NCI-H345 treated with DMSO at 0.1 percent for 48 hours (cell line): ENCODE measurements around the gene EML6.
"Not testable (repeated sequence)": the region's sequence is repeated elsewhere in the genome, so short reads cannot be mapped to it uniquely, and the experiment has no call there.

Experiments
- DNase-seq: peaks from one replicate; lab custom pipeline; 2025; ENCODE audit not compliant: unreplicated experiment; lab: John Stamatoyannopoulos, UW

EML6 gene

GRCh38 chr2:54979321-54980044, 256.0 kb downstream of the EML6 start:
- no peak for DNase-seq

- DNase-seq: no peak
Measured at GRCh38 chr2:54981385-54981784, 257.9 kb downstream of the EML6 start.

DNA sequence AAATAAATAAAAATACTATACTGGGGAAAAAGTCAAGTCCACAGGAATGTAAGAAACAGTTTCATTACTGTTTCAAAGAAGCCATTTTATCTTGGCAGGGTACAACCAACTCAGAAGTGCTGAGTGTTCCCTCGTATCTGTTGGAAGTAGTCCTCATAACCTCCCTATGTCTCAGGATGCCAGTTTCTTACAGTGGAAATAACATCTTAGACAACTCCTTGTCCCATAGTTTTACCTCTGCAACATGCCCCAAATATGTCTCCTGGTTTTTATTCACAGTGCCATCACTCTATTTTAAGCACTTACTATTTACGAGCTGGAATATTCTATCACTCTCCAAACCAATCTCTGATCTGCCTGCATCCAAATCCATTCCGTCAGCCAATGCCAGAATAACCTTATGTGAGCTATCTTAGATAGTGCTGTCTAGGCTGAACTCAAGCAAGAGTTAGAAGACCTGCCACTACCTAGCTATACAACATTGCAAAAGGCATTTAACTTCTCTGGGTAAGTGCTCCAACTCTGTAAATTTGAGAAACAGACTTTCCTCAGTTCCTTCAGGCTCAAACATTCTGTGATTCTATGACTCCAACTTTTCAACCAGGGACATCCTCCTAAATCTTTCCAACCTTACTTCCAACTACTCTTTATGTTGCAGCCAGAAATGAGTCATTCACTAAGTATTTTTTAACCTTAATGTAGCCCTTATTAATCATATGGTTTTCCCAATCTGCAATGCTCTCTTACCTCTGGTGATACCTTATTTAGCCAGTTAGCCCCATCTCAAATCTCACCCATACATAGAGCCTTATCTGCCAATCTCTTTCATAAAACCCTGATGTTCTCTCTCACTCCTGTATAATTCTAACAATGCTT, 260.1 kb downstream of the EML6 start:
- no peak for DNase-seq

DNA sequence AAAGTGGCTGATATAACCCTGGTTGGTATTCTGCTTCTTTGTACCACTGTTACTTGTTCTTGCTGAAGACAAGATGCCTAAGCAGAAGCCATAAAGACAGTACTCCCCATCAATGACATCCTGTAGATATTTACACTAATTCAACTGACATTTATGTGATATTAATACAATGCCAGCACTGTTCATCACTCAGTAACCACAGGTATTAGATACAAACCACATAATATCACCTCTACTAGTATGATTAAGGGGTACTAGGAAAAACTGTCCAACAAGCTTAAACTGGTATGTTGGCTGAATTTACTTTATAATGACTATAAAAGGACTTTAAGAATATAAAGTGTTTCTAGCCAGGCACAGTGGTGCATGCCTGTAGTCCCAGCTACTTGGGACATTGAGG, 261.0 kb downstream of the EML6 start:
- no peak for DNase-seq

GRCh38 chr2:54986264-54986663, 262.8 kb downstream of the EML6 start:
- DNase-seq: no peak

DNA sequence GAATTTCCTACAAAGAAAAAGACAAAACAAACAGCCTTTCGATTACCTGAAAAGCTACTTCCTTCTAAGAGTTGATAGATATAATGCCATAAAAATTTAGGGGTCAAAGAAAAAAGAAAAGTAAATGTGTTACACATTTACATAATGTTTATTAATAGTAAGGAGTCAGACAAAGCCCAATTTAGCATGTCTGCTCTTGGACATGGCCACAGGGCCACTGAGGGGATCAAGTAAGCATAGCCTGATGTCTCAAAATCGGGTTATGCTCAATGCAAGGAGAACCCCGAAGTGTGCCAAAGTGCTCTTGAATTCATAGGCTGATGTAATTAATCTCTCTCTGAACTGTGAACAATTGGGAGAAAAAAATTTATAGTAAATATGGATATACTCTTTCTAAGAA, 265.1 kb downstream of the EML6 start:
- no peak for DNase-seq

DNA sequence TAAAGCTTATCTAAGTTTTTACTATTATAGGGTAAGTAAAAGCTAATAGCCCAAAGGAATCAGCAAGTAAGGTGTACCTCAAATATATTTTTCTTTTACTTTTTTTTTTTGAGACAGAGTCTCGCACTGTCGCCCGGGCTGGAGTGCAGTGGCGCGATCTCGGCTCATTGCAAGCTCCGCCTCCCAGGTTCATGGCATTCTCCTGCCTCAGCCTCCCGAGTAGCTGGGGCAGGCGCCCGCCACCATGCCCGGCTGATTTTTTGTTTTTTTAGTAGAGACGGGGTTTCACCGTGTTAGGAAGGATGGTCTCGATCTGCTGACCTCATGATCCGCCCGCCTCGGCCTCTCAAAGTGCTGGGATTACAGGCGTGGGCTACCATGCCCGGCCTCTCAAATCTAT, 267.2 kb downstream of the EML6 start:
- not testable (repeated sequence) for DNase-seq

DNA sequence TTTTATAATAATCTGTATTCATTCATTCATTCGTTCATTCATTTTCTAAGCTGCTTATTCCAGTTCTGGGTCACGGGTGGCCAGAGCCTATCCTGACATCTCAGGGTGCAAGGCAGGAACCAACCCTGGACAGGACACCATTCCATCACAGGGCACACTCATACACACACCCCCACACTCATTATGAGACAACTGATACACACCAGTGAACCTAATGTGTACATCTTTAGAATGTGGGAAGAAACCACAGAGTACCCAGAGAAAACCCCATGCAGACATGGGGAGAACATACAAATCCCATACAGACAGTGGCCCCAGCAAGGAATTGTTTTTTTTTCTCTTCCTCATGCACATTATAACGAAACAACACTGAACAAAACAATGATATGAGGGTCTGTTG, 272.1 kb downstream of the EML6 start:
- no peak for DNase-seq

GRCh38 chr2:54997826-54998225, 274.4 kb downstream of the EML6 start:
- DNase-seq: no peak

GRCh38 chr2:54999182-54999581, 275.7 kb downstream of the EML6 start:
- DNase-seq: no peak

GRCh38 chr2:55000341-55000740, 276.9 kb downstream of the EML6 start:
- DNase-seq: no peak

DNA sequence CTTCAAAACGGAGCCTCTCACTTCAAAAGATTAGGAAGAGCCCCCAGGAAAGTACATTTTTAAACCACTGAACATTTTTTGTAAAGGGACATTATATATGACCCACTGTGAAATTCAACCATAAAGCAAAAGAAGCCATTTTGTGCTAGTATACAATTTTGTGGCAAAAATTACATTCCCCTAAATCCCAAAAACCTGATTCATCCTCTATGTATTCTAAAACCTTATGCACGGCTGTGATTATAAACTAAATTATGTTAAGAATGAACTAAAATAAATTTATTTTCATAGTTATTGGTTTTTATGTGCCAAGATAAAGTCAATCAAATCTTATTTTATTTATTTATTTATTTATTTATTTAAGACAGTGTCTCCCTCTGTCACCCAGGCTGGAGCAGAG, 278.3 kb downstream of the EML6 start:
- no peak for DNase-seq

DNA sequence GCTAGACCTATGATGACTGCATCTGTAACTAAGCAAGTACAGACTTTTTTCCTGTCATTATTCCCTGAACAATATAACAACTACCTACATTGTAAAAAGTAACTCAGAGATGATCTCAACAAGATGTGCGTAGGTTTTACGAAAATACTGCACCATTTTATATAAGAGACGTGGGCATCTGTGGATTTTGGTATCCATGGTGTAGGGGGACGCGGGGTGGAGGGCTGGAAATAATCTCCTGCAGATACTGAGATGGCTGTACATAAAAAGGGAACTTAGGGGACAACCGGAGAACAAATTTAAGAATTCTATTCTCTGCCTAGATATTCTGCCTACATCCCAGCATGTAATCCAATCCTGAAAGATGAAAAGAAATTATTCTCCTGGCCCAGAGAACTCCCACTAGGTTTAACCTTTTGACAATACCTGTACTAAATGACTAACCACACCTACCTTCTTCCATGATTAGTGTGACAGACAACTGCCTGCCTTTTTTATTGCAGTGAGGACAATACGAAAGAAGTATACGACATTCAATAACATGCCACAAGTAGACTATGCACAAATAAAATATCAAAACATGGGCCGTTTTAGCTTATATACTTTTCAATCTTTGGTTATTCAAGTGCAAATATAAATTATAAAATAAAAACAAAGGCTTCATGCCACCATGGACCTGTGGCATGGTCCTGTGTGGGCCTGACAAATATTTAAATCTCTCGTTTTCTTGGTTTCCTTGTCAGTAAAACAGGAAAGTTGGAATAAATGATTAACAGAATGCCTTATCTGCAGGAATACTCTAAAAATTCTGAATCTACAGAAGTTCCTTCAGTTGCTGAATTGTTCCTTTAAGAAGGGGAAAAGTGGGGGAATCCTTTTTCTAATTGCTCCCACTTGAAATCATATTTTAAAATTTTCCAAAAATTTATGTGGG, 280.5 kb downstream of the EML6 start:
- DNase-seq: no peak

DNA sequence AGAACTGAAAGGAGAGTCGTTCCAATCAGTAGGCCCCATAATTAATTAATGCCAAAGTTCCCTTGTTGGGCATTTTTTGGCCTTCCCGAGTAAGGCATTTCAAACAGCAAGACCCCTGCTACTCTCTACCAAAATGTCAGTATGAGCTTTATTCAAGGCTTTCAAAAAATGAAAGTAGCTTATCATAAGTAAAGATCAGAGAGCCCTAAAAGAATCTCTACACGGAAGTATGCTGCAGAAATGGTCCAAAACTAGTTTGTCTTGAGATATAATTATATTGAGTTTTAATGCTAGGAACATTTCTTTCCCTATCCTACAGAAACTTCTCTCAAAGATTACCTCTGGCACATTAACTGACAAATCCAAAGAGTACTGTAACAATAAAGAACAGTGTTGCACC, 282.8 kb downstream of the EML6 start:
- no peak for DNase-seq

- no peak for DNase-seq
Measured at GRCh38 chr2:55009277-55010060, 286.0 kb downstream of the EML6 start.

DNA sequence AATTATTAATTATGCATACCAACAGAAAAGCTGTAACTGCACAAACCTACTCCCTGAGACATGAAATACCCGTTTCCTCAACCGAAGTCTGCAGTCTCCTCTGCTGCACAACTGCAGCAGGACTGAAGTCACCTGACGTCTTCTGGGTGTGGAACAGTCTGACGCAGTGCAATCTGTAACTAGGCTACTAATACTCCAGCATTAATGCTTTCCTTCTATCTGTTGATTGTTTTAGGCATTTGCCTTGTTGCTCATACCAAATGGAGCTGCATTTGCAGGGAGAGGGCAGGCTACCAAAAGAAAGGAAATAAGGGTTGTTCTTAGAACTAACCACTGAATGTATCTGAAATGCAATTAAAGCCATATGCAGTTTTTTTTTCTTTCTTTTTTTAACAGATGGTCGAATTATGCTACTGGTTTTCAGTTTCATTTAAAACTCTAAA, 286.7 kb downstream of the EML6 start:
- DNase-seq: no peak

DNA sequence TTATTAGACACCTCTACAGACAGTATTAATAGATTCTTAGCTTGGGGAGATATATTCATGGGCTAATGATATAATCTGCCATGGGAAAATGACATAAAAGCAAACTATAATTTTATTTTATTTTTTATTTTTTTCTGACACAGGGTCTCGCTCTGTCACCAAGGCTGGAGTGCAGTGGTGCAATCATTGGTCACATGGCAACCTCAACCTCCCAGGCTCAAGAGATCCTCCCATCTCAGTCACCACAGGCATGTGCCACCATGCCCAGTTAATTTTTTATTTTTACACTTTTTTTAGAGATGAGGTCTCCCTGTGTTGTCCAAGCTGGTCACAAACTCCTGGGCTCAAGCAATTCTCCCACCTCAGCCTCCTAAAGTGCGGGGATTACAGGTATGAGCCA, 287.5 kb downstream of the EML6 start:
- DNase-seq: no peak

- no peak for DNase-seq
Measured at GRCh38 chr2:55011831-55012671, 288.6 kb downstream of the EML6 start.

- no peak for DNase-seq
Measured at GRCh38 chr2:55012672-55013484, 289.4 kb downstream of the EML6 start.
